GM12878 (cell line): ENCODE data around the gene SECTM1. TPM values are rescaled to one million over a fixed set of nuclear protein-coding genes. Genes with fewer than 3 reads are reported as not detected.
A peak's percentile ranks its signal among the peaks of the same experiment; 100 is the strongest.

Experiments
- BACH1 ChIP-seq: fragments of 450-650 bp; IDR thresholded peaks from 2 replicates; pipeline ENCODE4 v1.6.1; 2017; ENCODE audit warnings: mild to moderate bottlenecking, borderline replicate concordance
- BCL11A ChIP-seq: IDR thresholded peaks from 2 replicates; pipeline ENCODE4 v1.6.1; 2011; ENCODE audit warnings: low read depth, low read length
- BHLHE40 ChIP-seq, 2 experiments: fragments of 450-650 bp in 1 of 2; IDR thresholded peaks; 2 replicates each; pipeline ENCODE4 v1.6.1; 2011 to 2017; ENCODE audit warnings: low read depth in 2 of 2, borderline replicate concordance in 1 of 2, improper control_type of control experiment in 1 of 2, low read length in 1 of 2, mild to moderate bottlenecking in 1 of 2
- CHD1 ChIP-seq: IDR thresholded peaks from 2 replicates; pipeline ENCODE4 v1.6.1; 2012; ENCODE audit warnings: low read depth, low read length, improper control_type of control experiment
- EGR1 ChIP-seq, 2 experiments: IDR thresholded peaks; 1 replicate in 1 of 2; 2 replicates in 1 of 2; pipeline ENCODE4 v1.6.1; 2011 to 2012; ENCODE audit warnings: low read depth in 2 of 2, low read length in 2 of 2, borderline replicate concordance in 1 of 2, mild to moderate bottlenecking in 1 of 2, moderate library complexity in 1 of 2
- ESRRA ChIP-seq: IDR thresholded peaks from 2 replicates; pipeline ENCODE4 v1.6.1; 2012; ENCODE audit warnings: mild to moderate bottlenecking, low read length, improper control_type of control experiment
- HDAC2 ChIP-seq: fragments of 200-600 bp; sonication (generic); IDR thresholded peaks from 2 replicates; pipeline ENCODE4 v1.6.1; 2017
- IKZF1 ChIP-seq: fragments of 450-650 bp; conservative IDR thresholded peaks from 2 replicates; pipeline ENCODE4 v1.6.1; 2017; ENCODE audit warnings: antibody characterized with exemption, mild to moderate bottlenecking
- IKZF2 ChIP-seq, 2 experiments: fragments of 450-650 bp; IDR thresholded peaks; 2 replicates each; pipeline ENCODE4 v1.6.1; 2017; ENCODE audit warnings: mild to moderate bottlenecking in 2 of 2, moderate library complexity in 2 of 2
- JUND ChIP-seq: IDR thresholded peaks from 2 replicates; pipeline ENCODE4 v1.6.1; 2012; ENCODE audit warnings: low read depth, mild to moderate bottlenecking, low read length, improper control_type of control experiment, moderate library complexity
- KAT2A ChIP-seq: conservative IDR thresholded peaks from 2 replicates; pipeline ENCODE4 v1.6.1; 2011; ENCODE audit warnings: low read depth, low read length; ENCODE audit not compliant: control insufficient read depth
- LARP7 ChIP-seq: fragments of 450-650 bp; IDR thresholded peaks from 2 replicates; pipeline ENCODE4 v1.6.1; 2017; ENCODE audit warnings: mild to moderate bottlenecking
- MEF2B ChIP-seq: fragments of 450-650 bp; IDR thresholded peaks from 2 replicates; pipeline ENCODE4 v1.6.1; 2018; ENCODE audit warnings: mild to moderate bottlenecking, moderate library complexity; ENCODE audit not compliant: partially characterized antibody, poor library complexity, severe bottlenecking
- MYB ChIP-seq: fragments of 150-350 bp; IDR thresholded peaks from 2 replicates; pipeline ENCODE4 v1.6.1; 2014; ENCODE audit warnings: mild to moderate bottlenecking, low read depth, low read length, borderline replicate concordance
- NFXL1 ChIP-seq: fragments of 450-650 bp; IDR thresholded peaks from 2 replicates; pipeline ENCODE4 v1.6.1; 2017; ENCODE audit warnings: antibody characterized with exemption, mild to moderate bottlenecking, borderline replicate concordance
- PML ChIP-seq: IDR thresholded peaks from 2 replicates; pipeline ENCODE4 v1.6.1; 2012; ENCODE audit warnings: low read length, inconsistent platforms
- RAD21 ChIP-seq: IDR thresholded peaks from 2 replicates; pipeline ENCODE4 v1.6.1; 2011; ENCODE audit warnings: mild to moderate bottlenecking, low read depth, low read length, moderate library complexity; ENCODE audit not compliant: insufficient read depth
- RCOR1 ChIP-seq: conservative IDR thresholded peaks from 2 replicates; pipeline ENCODE4 v1.6.1; 2012; ENCODE audit warnings: low read depth, low read length, improper control_type of control experiment
- SIN3A ChIP-seq: IDR thresholded peaks from 2 replicates; pipeline ENCODE4 v1.6.1; 2012; ENCODE audit warnings: low read depth, low read length, improper control_type of control experiment
- SP1 ChIP-seq: IDR thresholded peaks from one replicate; pipeline ENCODE4 v1.6.1; 2011; ENCODE audit warnings: low read depth, low read length
- SREBF2 ChIP-seq: IDR thresholded peaks from 2 replicates; pipeline ENCODE4 v1.6.1; 2012; ENCODE audit warnings: mild to moderate bottlenecking, low read length
- TCF3 ChIP-seq: IDR thresholded peaks from 2 replicates; pipeline ENCODE4 v1.6.1; 2012; ENCODE audit warnings: low read depth, mild to moderate bottlenecking, low read length, borderline replicate concordance; ENCODE audit not compliant: insufficient read depth
- ZBED1 ChIP-seq: IDR thresholded peaks from 2 replicates; pipeline ENCODE4 v1.6.1; 2016; ENCODE audit warnings: borderline replicate concordance
- ZNF24 ChIP-seq: fragments of 450-650 bp; IDR thresholded peaks from 2 replicates; pipeline ENCODE4 v1.6.1; 2017; ENCODE audit warnings: antibody characterized with exemption, mild to moderate bottlenecking
- ZNF622 ChIP-seq: fragments of 450-650 bp; IDR thresholded peaks from 2 replicates; pipeline ENCODE4 v1.6.1; 2017; ENCODE audit warnings: mild to moderate bottlenecking, inconsistent platforms
- polyA plus RNA-seq, 11 experiments: library from polyadenylated mRNA; depleted of rRNA in 4 of 11; unstranded in 6 of 11; stranded (reverse) in 5 of 11; fragments of >200 nt; fragmentation: Nextera tagmentation in 4 of 11; fragmentation: Illumina TruSeq in 1 of 11; extraction: Ambion mirVana in 4 of 11; extraction: Trizol in 1 of 11; gene quantifications; 1 replicate in 1 of 11; 2 replicates in 10 of 11; pipeline versions ENCODE4 v1.2.1 to v1.2.3, GENCODE V29; 2011 to 2016; ENCODE audit warnings: inconsistent platforms in 2 of 11, missing spikeins in 2 of 11, low read depth in 1 of 11
- total RNA-seq, 4 experiments: library from RNA; depleted of rRNA in 3 of 4; stranded (reverse); fragments of >200 nt in 3 of 4; fragmentation: Illumina TruSeq in 1 of 4; extraction: Trizol in 1 of 4; gene quantifications; 2 replicates each; pipeline versions ENCODE4 v1.2.1 to v1.2.3, GENCODE V29; 2013 to 2021
- TF ChIP-seq, protein P1 (sequence below): IDR thresholded peaks from 2 replicates; pipeline ENCODE4 v1.6.1; 2012; ENCODE audit warnings: low read depth, low read length, improper control_type of control experiment
- TF ChIP-seq, protein P2 (sequence below): IDR thresholded peaks from 2 replicates; pipeline ENCODE4 v1.6.1; 2012; ENCODE audit warnings: low read depth, low read length, improper control_type of control experiment

SECTM1 gene
- total and polyA plus RNA-seq, 10 of the 15 experiments (the other 5 are each of a cell fraction or from before 2014, with no cell fraction given): 0.10 to 0.13 (median 0.12) TPM; not detected in 7

DNA sequence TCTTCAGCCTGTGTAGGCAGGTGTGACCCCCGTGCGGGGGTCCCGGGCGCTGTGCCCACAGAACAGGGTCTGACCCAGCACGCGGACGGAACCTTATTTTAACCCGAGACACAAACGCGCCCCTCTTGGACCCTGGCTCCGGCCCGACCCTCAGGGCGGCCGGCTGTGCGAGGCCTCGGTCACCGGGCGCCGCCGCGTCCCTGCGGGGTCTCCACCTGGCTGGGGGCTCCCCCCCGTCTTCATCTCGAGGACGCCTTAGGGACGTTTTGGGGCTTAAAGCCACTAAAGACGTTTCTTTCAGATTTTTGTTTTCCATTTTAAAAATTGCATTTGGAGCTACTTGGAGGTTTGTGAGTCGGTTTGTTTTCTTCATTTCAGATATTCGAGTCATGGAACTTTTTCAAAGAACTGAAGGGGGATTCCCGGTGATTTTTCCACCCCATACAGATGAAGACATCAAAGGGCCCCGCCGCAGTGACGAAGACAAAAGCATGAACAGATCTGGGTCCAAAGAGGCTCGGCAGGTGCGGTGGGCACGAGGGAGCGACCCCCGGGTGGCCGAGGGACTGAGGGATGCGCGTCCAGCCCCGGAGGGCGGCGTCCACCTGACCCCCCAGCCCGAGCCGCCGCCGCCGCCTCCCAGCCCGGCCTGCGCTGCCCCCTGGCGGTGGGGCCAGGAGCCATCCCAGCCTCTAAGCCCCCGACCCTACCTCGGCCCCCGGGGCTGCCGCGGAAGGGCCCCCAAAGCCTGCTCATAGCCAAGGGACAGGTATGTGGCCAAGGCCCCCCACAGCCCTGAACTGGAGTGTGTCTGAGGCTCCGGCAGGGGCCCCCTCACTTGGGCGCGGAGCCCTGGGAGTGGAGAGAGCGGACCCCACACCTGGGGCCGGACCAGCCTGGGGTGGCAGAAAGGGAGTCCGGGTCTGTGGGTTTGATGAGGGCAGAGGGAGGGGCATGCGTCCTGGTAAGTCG lies 12.3 kb downstream of the SECTM1 start (continued):
- TF ChIP-seq, protein P1, sequence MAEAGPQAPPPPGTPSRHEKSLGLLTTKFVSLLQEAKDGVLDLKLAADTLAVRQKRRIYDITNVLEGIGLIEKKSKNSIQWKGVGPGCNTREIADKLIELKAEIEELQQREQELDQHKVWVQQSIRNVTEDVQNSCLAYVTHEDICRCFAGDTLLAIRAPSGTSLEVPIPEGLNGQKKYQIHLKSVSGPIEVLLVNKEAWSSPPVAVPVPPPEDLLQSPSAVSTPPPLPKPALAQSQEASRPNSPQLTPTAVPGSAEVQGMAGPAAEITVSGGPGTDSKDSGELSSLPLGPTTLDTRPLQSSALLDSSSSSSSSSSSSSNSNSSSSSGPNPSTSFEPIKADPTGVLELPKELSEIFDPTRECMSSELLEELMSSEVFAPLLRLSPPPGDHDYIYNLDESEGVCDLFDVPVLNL: no peak
- TF ChIP-seq MEF2B: peak; percentile 42
- no peak; a peak in 1 of 4 replicates for TF ChIP-seq IKZF2 (IDR thresholded peaks at IDR 0.05)
- no peak for TF ChIP-seq SP1
- TF ChIP-seq MYB: no peak
- TF ChIP-seq KAT2A: no peak
- TF ChIP-seq SREBF2: no peak
- TF ChIP-seq, protein P2, sequence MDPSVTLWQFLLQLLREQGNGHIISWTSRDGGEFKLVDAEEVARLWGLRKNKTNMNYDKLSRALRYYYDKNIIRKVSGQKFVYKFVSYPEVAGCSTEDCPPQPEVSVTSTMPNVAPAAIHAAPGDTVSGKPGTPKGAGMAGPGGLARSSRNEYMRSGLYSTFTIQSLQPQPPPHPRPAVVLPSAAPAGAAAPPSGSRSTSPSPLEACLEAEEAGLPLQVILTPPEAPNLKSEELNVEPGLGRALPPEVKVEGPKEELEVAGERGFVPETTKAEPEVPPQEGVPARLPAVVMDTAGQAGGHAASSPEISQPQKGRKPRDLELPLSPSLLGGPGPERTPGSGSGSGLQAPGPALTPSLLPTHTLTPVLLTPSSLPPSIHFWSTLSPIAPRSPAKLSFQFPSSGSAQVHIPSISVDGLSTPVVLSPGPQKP: no peak
- TF ChIP-seq NFXL1: no peak
- no peak for TF ChIP-seq RCOR1
- TF ChIP-seq PML: no peak
- peak; percentile 55; the same call in 1 of the 2 replicates for TF ChIP-seq BACH1
- no peak for TF ChIP-seq HDAC2
- TF ChIP-seq IKZF1: peak; percentile 63
- no peak for TF ChIP-seq JUND
- TF ChIP-seq CHD1: no peak
- TF ChIP-seq ZNF622: no peak
- TF ChIP-seq TCF3: no peak
- TF ChIP-seq ZBED1: no peak
- TF ChIP-seq LARP7: peak; percentile 78
- TF ChIP-seq ESRRA: no peak
- TF ChIP-seq EGR1 (IDR thresholded peaks at IDR 0.05; ENCODE audit: borderline replicate concordance in 1 of 2, low read depth in 2 of 2, low read length in 2 of 2): no peak
- TF ChIP-seq ZNF24: 0 out of 2 replicates have a peak, but pooled peaks have one; percentile 24
- peak; percentile 66 for TF ChIP-seq RAD21
- TF ChIP-seq BHLHE40 (IDR thresholded peaks at IDR 0.05; ENCODE audit: borderline replicate concordance in 1 of 2, low read depth in 2 of 2, low read length in 1 of 2): peak in 1 of 2 experiments; percentile 68; a peak in 2 of 4 replicates
- no peak for TF ChIP-seq BCL11A
- TF ChIP-seq SIN3A: peak; percentile 42; the same call in 1 of the 2 replicates
